ENCODE measurements around the gene FAM50A.
"Not testable (repeated sequence)": the region's sequence is repeated elsewhere in the genome, so short reads cannot be mapped to it uniquely, and the experiment has no call there.

Gene FAM50A, protein sequence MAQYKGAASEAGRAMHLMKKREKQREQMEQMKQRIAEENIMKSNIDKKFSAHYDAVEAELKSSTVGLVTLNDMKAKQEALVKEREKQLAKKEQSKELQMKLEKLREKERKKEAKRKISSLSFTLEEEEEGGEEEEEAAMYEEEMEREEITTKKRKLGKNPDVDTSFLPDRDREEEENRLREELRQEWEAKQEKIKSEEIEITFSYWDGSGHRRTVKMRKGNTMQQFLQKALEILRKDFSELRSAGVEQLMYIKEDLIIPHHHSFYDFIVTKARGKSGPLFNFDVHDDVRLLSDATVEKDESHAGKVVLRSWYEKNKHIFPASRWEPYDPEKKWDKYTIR

DNA sequence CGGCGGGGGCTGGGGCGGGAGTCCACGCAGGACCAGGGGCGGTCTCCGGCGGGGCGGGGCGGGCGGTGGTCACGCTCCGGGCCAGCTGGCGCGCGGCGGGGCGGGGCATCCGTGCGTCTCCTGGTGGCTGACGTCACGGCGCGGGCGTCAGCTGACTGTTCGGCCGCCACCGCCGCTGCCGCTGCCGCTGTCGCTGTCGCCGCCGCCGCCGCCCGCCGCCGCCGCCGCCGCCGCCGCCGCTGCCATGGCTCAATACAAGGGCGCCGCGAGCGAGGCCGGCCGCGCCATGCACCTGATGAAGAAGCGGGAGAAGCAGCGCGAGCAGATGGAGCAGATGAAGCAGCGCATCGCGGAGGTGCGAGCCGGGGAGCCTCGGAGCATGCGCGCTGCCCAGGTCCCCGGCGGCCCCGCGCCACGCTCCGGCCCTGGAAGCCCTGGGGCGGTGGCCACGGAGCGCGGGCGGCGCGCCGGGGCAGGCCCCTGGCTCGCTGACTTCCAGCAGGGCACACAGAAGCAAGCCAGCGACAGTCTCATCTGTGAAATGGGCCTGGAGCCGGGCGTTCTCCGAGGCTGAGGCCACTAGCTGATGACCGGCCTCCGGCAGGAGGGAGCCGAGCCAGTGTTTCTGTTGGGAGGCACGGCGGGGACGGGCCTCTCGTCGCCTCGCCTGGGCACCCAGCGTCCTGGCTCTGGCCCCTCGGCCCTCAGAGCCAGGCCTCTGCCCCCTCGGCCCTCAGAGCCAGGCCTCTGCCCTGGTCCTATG is at the start of gene FAM50A:
FAM50A (plus strand) TSS at position 150 of the 763 bp plus-strand sequence; CDS start at position 245, 95 bp downstream.
- peak in 2 of 3 donors; percentile 52 to 73 for DNase-seq (ENCODE audit: low read depth in 2 of 3, low spot score in 1 of 3)

DNA sequence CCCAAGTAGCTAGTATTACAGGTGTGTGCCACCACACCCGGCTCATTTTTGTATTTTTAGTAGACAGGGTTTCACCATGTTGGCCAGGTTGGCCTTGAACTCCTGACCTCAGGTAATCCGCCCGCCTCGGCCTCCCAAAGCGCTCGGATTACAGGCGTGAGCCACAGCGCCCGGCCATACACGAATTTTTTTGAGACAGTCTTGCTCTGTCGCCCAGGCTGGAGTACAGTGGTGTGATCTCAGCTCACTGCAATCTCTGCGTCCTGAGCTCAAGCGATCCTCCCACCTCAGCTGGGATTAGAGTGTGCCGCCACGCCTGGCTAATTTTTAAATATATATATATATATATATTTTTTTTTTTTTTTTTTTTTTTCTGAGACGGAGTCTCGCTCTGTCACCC is 47.6 kb upstream of the FAM50A start:
- not testable (repeated sequence) for DNase-seq (ENCODE audit: low read depth in 2 of 3, low spot score in 1 of 3)

DNA sequence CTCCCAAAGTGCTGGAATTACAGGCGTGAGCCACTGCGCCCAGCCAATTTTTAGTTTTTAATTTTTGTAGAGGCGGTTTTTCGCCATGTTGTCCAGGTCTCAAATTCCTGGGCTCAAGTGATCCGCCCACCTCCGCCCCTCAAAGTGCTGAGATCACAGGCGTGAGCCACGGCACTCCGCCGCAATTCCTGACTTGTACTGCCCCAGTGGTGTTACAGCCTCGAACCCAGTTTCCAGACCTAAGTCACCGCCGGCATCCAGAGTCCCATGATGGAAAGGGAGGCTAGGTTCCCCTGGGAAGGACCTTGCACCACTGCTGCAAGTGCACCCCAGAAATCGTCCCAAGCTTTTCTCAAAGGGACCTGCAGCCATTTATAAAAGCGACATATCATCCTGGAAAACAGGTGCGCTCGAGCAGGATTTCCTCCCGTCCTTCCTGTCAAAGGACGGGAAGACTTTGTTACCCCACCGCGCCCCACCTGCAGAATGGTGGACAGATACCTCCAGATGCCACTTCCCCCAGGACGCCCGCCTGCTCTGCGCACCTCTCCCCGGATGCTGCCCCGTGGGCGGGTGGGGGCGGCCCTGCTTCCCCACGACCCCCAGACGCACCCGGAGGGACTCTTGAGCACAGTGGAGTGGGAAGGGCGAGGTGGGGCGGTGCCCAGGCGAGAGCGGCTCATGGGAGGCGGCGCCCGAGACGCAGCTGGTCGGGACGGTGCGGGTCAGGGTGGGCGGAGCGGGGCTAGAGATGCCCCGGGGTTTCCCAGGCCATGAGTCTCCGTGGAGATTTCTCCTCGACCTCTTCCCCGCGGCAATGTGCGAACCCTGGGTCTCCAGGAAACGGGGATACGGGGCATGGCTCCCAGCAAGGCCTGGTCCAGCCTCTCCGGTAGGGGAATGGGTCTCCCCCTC is 46.7 kb upstream of the FAM50A start:
- DNase-seq (ENCODE audit: low read depth in 2 of 3, low spot score in 1 of 3): peak; percentile 30 to 64 (median 36)

DNA sequence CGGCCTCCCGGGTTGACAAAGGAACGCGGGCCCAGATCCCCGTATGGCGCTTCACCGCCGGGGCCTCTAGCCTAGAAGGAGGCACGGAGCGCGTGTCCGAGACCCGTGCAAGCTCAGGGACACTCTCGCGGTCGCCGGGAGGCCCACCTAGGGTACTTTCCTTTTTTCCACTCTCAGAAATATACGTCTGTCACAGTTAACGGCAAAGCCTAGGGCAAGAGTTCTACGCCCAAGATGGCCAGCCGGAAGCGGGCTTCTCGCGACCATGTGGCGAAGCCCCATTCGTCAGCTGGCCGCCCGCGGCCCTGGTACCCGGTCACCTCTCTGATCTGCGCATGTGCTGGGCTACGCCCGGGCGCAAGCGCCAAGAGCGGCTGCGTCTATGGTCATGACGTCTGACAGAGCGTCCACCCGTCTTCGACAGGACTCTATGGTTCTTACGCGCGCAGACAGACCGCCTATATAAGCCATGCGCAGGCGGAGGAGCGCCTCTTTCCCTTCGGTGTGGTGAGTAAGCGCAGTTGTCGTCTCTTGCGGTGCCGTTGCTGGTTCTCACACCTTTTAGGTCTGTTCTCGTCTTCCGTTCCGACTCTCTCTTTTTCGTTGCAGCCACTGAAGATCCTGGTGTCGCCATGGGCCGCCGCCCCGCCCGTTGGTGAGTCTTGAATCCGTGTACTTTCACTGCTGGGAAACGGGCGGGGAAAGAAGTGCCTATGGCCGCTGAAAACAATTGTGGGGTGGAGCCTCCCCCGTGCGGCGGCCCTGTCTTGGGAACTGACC is 45.9 kb upstream of the FAM50A start, which contains the start of gene RPL10:
RPL10 (plus strand) TSS at position 490 of the 780 bp plus-strand sequence; CDS start at position 633, 143 bp downstream.
- DNase-seq (ENCODE audit: low read depth in 2 of 3, low spot score in 1 of 3): peak; percentile 71 to 90 (median 84)

DNA sequence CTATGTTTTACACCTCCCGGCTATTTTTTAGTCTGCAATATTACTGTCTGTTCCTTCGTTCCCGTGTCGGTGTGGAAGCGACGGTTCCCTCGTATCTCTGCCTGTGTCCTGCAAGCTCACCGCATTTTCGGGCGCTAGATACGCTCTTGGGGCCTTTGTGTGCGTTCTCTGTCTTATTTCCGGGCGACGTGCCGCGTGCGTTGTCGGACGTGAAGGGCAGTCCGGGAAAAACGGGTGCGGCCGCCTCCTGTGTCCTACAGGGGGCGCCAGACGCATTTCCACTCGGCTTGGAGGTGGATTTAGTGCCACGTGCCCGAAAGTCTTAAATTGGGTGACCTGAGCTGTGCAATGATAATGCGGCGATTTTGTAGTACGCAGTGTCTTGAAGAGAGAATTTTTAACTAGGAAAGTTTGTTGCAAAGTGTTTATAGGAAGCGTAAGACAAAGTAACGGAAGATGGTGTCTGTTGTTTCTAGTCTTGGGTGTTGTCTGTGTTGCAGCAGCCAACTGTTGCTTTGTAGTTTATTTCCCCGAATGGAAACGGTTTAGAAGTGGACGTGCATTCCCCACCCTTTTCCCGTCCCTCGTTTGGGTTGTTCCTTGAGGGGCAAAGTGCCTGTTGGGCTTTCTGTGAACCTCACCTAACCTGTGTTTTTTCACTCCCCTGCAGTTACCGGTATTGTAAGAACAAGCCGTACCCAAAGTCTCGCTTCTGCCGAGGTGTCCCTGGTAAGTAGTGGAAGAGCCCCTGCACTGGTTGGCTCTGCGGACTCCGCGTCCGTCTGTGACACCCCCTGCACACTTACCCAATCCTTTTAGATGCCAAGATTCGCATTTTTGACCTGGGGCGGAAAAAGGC is 45.0 kb upstream of the FAM50A start:
- DNase-seq (ENCODE audit: low read depth in 2 of 3, low spot score in 1 of 3): peak; percentile 71 to 76 (median 73)

DNA sequence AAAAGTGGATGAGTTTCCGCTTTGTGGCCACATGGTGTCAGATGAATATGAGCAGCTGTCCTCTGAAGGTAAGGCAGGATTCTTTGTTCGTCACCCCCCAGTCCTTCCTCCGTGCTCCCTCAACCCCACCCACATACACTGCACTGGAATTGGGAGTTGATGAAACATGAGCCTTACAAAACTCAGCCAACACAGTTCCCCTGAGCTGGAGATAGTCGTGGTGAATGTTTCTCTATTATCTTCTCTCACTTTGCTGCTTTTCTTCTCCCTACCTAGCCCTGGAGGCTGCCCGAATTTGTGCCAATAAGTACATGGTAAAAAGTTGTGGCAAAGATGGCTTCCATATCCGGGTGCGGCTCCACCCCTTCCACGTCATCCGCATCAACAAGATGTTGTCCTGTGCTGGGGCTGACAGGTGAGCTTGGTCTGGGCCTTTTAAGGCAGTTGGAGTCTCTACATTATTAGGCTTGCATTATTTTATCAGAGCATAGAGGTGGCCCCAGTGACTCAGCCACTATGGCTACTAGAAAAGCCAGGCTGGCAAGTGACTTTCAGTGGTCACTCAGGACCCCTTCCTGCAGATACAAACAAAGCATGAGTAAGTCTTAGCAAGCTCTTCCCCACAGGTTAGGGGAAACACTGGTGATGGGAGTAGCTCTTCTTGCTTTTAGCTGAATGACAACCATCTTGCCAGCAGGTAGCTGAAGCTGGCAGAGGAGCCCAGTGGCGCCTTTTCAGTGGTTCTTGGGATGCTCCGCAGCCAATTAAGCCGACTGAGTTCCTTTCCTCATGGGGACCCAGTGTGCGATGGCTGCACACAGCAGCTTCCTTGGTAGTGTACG is 44.2 kb upstream of the FAM50A start:
- no peak for DNase-seq (ENCODE audit: low read depth in 2 of 3, low spot score in 1 of 3)

DNA sequence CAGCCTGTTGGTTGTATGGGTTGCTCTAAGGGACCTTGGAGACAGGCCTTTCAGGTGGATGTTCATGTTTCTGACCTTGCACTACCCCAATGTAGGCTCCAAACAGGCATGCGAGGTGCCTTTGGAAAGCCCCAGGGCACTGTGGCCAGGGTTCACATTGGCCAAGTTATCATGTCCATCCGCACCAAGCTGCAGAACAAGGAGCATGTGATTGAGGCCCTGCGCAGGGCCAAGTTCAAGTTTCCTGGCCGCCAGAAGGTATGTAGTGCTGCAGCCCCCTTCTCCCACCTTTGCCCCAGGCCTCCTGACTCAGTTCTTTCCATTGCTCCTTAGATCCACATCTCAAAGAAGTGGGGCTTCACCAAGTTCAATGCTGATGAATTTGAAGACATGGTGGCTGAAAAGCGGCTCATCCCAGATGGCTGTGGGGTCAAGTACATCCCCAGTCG is 43.5 kb upstream of the FAM50A start:
- DNase-seq (ENCODE audit: low read depth in 2 of 3, low spot score in 1 of 3): not testable (repeated sequence)

DNA sequence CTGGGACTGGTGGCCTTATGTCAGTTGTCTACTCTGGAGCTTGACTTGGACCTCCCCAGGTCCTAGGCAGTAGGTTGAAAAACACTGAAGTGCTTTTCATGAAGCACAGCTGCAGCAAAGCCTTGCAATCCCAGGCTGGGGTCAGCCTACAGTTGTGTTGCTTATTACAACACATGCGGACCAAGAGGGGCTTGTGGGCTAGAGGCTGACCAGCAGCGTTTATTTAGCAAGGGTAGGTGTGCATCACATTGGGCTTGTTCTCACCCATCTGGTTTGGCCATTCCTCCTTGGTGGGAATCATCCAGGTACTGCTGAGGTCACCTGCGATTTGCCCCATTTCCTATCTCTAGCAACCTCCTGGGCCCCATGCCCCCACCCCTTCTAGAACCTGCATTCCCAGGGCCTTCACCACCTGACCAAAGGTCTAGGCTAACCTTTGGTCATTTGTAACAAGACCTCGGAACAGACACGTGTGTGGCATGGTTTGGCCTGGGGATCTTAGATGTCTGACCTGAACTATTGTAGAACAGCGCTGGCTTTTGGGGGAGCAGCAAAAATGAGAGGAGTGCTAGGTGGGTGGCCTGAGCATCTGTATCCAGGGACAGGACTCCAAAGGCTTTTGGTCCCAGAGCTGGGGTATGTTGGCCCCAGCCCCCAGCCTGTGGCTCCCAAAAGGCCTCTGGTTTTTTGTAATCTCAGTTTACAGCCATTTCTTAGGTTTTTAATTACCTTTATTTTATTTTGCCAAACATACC is 42.7 kb upstream of the FAM50A start:
- peak in 1 of 3 donors; percentile 13 for DNase-seq (ENCODE audit: low read depth in 2 of 3, low spot score in 1 of 3)

DNA sequence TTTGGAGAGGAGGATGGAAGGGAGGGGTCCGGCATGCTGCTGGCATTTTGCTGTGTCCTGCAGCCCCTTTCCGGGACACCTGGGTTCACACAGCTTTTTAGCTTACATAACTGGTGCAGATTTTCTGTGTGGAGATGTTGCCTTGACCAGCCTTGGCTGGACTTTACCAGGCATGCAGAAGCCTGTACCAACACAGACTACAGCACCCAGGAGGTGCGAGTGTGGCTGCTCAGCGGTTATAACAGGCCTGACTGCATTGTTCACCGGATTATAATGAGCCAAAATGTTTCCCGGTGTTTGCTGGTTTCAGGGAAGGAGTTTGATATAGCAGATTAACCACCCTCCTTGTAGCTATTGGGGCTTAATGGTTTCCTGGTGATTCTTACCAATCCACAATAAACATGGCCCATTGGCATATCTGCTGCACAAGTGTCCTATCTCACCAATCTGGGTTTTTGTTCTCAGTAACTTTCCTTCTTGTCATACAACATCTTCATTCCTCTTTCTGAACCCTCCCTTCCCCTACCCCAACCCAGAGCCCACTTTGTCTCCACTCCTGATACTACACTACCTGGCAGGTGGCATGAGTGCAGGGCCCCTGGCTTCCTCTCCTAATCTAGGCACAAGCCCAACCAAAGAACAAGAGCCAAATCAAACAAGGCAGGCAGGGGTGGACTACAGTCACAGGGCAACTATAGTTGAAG is 41.9 kb upstream of the FAM50A start:
- DNase-seq (ENCODE audit: low read depth in 2 of 3, low spot score in 1 of 3): no peak

DNA sequence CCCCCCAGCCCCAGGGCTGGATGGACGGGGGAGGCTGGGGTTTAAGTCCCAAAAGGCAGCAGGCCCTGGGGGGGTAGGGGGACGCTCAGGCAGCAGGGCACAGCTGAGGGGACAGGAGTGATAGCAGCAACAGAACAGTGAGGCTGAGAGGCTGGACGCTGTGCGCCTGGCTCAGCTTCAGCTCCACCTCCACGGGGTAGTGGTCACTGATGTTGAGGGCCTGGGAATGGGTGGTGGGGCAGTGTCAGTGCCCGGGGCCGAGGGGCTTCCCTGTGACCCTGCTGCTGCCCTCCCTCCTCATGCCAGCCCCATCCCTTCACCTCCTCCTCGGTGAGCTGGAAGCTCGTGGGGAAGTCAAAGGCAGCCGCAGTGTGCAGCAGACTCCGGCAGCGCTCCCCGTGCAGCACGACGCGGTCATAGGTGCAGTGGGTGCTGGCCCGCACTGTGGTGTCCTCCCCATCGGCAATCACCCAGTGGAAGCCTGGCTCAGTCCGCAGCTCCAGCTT is 41.3 kb upstream of the FAM50A start:
- no peak for DNase-seq (ENCODE audit: low read depth in 2 of 3, low spot score in 1 of 3)

DNA sequence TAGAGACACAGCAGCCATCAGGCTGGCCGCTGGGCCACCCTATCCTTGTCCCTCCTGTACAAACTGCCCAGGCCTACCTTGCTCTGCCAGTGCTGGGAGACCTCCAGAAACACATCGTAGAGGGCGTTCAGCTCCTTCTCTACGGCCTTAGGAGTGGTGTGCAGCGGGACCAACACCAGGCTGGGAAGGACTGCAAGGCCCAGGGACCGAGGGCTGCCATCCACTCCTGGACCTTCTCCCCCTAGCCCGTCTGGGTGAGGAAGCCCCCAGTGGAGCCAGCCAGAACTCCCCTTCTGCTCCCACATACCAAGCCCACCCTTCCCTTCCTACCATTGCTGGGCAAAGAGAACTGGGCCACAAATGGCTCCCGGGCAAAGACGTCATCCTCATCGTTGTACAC is 40.7 kb upstream of the FAM50A start:
- DNase-seq (ENCODE audit: low read depth in 2 of 3, low spot score in 1 of 3): no peak

DNA sequence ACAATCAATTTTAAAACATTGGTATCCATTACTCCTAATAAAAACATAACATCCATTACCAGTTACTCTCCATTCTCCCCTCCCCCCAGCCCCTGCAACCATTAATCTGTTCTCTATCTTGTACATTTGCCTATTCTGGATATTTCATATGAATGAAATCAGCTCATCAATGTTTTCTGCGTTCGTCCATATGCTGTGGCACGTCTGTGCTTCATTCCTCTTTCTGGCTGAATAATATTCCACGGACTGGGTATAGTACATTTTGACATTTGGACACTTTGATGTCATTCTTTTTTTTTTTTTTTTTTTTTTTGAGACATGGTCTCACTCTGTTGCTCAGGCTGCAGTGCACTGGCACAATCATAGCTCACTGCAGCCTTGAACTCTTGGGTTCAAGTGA is 40.1 kb upstream of the FAM50A start:
- DNase-seq (ENCODE audit: low read depth in 2 of 3, low spot score in 1 of 3): no peak

DNA sequence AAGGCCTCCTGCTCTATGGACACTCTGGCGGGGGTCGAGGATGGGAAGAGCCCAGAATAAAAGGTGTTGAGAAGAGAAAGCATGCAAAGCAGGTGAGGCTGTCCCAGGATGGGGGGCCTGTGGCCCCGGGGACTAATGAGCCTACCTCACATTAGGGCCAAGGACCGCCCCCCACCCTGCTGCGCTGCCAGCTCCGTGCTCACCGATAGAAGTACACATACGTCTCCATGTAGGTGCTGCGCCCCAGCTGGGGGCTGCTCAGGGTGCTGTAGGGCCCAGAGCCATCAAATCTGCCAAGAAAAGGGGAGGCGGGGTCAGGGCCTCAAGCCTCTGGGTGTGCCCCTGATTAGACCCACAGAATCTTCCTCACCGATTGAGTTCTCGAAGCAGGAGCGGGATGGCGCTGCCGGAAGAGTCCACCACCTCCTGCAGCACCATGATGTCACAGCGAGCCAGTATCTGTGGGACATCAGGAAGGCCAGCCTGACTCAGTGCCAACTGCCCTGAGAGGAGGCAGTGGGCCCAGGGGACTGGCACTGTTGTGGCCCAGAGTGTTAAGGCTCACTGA is 39.2 kb upstream of the FAM50A start:
- DNase-seq (ENCODE audit: low read depth in 2 of 3, low spot score in 1 of 3): no peak

DNA sequence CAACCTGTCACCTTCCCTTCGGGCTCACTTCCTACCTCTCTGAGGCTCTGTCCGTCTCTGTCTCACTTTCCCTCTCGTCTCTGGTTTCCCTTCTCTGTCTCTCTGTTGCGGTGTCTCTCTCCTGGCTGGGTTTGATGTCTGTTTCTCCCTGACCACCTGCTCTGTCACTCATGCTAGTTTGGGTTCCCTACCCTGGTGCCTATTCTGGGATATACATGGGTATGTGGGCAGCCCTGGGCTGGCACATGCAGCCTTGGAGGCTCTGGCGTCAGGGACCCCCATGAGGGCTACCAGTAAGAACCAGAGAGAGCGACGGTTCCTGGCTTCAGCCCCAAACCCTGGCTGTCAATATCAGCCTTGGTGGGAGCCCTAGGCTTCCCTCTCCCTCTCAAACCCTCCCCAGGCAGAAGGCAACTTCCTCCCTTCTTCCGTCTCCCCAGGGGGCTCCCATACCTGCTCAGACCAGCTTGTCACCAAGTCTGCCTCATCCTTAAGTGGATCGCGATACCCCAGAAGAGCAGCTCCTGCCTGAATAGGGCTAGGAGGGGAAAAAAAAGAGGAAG is 35.2 kb upstream of the FAM50A start:
- no peak for DNase-seq (ENCODE audit: low read depth in 2 of 3, low spot score in 1 of 3)

DNA sequence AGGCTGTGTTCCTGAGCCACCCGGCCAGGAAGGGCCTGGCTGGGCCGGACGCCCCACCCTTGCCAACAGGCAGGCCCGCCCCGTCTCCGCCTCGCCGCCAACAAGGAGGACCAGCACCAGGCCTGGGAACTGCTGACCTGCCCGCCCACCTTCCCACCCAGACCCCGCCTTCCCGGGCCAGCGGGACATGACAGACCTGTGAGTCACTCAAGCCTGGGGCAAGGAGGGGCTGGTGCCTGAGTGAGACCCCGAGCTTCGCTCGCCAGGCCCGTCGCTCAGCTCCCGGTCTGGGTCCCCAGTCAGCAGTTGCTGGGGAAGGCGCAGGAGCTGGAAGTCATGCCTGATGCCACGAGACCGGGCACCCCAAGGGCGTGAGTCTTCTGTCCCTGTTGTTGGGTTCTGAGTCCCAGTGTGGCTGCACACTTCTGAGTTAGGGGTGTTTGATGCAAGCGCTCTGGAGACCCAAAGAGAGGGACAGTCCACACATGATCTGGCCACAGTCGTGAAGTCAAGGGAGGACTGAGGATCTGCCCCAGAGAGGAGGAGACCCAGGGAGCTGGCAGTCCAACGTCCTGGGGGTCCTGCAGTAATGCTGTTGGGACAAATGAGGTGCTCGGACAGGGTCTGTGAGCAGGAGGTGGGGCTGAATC is 34.6 kb upstream of the FAM50A start, which contains the start of gene DNASE1L1:
DNASE1L1 (minus strand) TSS at position 33 of the 650 bp plus-strand sequence. CDS start 3,686 bp downstream, outside the sequence.
- no peak for DNase-seq (ENCODE audit: low read depth in 2 of 3, low spot score in 1 of 3)

DNA sequence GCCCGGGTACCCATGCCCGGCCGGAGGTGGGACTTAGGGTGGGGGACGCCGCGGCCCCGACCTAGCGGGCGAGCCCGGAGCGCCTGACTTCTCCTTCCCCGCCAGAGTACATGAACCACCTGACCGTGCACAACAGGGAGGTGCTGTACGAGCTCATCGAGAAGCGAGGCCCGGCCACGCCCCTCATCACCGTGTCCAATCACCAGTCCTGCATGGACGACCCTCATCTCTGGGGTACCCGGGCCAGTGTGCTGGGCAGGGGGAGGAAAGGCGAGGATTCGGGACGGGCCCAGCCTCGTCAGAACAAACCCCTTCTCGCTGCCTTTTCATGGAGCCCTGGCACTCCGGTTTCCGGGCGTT is 32.0 kb upstream of the FAM50A start:
- peak in 1 of 3 donors; percentile 24 for DNase-seq (ENCODE audit: low read depth in 2 of 3, low spot score in 1 of 3)

All from stimulated activated CD4-positive, alpha-beta T cell treated with anti-CD3 and anti-CD28 coated beads, Interleukin-12 subunit alpha, Interleukin-12 subunit beta, amount 100 ng/mL, for 48 hours (primary cell).